Trophoblast cell (in vitro differentiated cells and primary cell): ENCODE data around the gene SERGEF.

Experiments
- DNase-seq, 2 donors: peaks; one replicate each; pipeline ENCODE4 v3.0.0-alpha.2; 2016
- H2AFZ ChIP-seq: 2 replicates; pipeline ENCODE4 v1.6.1; 2013; ENCODE audit warnings: low read length, moderate library complexity, mild to moderate bottlenecking; ENCODE audit not compliant: insufficient read depth, poor library complexity
- H2AK5ac ChIP-seq: 2 replicates; pipeline ENCODE4 v1.6.1; 2013; ENCODE audit warnings: mild to moderate bottlenecking, low read length
- H2BK120ac ChIP-seq: 2 replicates; pipeline ENCODE4 v1.6.1; 2013; ENCODE audit warnings: low read length, mild to moderate bottlenecking, moderate library complexity; ENCODE audit not compliant: insufficient read depth, poor library complexity
- H2BK12ac ChIP-seq: 2 replicates; pipeline ENCODE4 v1.6.1; 2013; ENCODE audit warnings: mild to moderate bottlenecking, low read length, moderate library complexity
- H2BK5ac ChIP-seq: 2 replicates; pipeline ENCODE4 v1.6.1; 2013; ENCODE audit warnings: low read length, low read depth, moderate library complexity, mild to moderate bottlenecking; ENCODE audit not compliant: poor library complexity
- H3K14ac ChIP-seq: 2 replicates; pipeline ENCODE4 v1.6.1; 2013; ENCODE audit warnings: mild to moderate bottlenecking, low read length
- H3K18ac ChIP-seq: 2 replicates; pipeline ENCODE4 v1.6.1; 2013; ENCODE audit warnings: mild to moderate bottlenecking, low read length
- H3K23ac ChIP-seq: 2 replicates; pipeline ENCODE4 v1.6.1; 2013; ENCODE audit warnings: low read length
- H3K27ac ChIP-seq: 2 replicates; pipeline ENCODE4 v1.5.1; 2013; ENCODE audit warnings: low read depth, mild to moderate bottlenecking, inconsistent platforms, low read length, moderate library complexity
- H3K27me3 ChIP-seq: 2 replicates; pipeline ENCODE4 v1.6.1; 2013; ENCODE audit warnings: inconsistent platforms, mild to moderate bottlenecking, low read length, moderate library complexity; ENCODE audit not compliant: insufficient read depth
- H3K36me3 ChIP-seq, 2 experiments: 1 replicate in 1 of 2; 2 replicates in 1 of 2; pipeline ENCODE4 v1.6.1; 2013; ENCODE audit warnings: low read length in 2 of 2, mild to moderate bottlenecking in 2 of 2, moderate library complexity in 1 of 2; ENCODE audit not compliant: insufficient read depth in 2 of 2, control insufficient read depth in 1 of 2
- H3K4ac ChIP-seq: 2 replicates; pipeline ENCODE4 v1.6.1; 2013; ENCODE audit warnings: low read depth, mild to moderate bottlenecking, low read length, moderate library complexity
- H3K4me1 ChIP-seq, 2 experiments: 1 replicate in 1 of 2; 2 replicates in 1 of 2; pipeline ENCODE4 v1.6.1; 2013; ENCODE audit warnings: low read length in 2 of 2, mild to moderate bottlenecking in 2 of 2, moderate library complexity in 1 of 2; ENCODE audit not compliant: insufficient read depth in 2 of 2, control insufficient read depth in 1 of 2
- H3K4me2 ChIP-seq: 2 replicates; pipeline ENCODE4 v1.6.1; 2013; ENCODE audit warnings: inconsistent platforms, mild to moderate bottlenecking, low read length, moderate library complexity
- H3K4me3 ChIP-seq: 2 replicates; pipeline ENCODE4 v1.5.1; 2013; ENCODE audit warnings: mild to moderate bottlenecking, low read depth, low read length, inconsistent platforms
- H3K79me1 ChIP-seq: one replicate; pipeline ENCODE4 v1.6.1; 2013; ENCODE audit warnings: low read length
- H3K79me2 ChIP-seq: 2 replicates; pipeline ENCODE4 v1.6.1; 2013; ENCODE audit warnings: low read length, mild to moderate bottlenecking; ENCODE audit not compliant: control insufficient read depth, insufficient read depth, poor library complexity
- H3K9ac ChIP-seq: 2 replicates; pipeline ENCODE4 v1.6.1; 2013; ENCODE audit warnings: mild to moderate bottlenecking, low read length
- H3K9me3 ChIP-seq: 2 replicates; pipeline ENCODE4 v1.6.1; 2013; ENCODE audit warnings: low read depth, mild to moderate bottlenecking, control low read depth, inconsistent platforms, low read length; ENCODE audit not compliant: insufficient read depth
- H4K12ac ChIP-seq: 2 replicates; pipeline ENCODE4 v1.6.1; 2013; ENCODE audit warnings: low read depth, mild to moderate bottlenecking, low read length, moderate library complexity
- H4K8ac ChIP-seq: 2 replicates; pipeline ENCODE4 v1.6.1; 2013; ENCODE audit warnings: low read depth, mild to moderate bottlenecking, low read length, moderate library complexity
- H4K91ac ChIP-seq: one replicate; pipeline ENCODE4 v1.6.1; 2013; ENCODE audit warnings: low read depth, mild to moderate bottlenecking, low read length, moderate library complexity
- WGBS: extraction: QIAGEN DNeasy Blood & Tissue Kit; methylation state at CpG from one replicate; pipeline ENCODE4 v1.1.7; 2013; ENCODE audit warnings: missing lambda C conversion rate; ENCODE audit not compliant: insufficient read length, insufficient coverage; ENCODE audit errors: extremely low coverage; 5-methylcytosine and 5-hydroxymethylcytosine counted together

Gene SERGEF

DNA sequence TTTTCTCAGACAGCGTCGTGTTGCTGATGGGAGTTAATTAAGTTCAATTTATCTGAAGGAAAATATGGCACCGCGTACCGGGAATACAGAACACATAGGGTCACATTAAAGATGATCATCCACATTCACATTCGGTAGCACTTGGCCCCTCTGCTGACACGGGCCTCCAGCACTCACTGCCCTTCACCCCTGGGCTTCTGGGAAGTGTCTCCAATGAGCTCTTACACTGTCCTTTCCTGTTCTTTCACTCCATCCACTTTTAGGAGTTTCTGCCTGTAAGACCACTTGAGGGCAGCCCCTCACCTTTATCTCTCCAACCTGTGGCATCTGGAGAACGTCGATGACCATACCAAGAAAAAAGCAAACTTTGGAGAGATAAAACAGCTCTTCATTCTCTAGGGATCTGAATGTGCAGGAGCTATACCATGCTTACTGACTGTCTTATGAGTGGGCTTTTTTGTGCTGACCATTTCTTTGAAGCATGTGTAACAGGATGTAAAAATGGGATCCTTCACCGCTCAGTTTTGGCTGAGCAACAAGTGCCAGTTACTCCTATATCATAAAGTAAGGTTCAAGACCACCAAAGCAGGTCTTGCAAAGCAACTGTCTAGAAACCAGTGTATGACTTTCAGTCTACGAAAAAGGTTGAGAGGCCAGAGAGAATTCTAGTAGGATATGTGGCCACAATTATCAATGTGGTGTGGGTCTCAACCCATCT is 1.1 kb upstream of the SERGEF start:
- Histone ChIP-seq H3K14ac (no peak overlapping the region), H2BK5ac (no peak overlapping the region), H3K9ac (no peak overlapping the region), H3K4ac (no peak overlapping the region), H3K79me2 (no peaks in the 10 kb centered on the region), H3K27me3 (peaks cover 2% of the 10 kb centered on the region), H3K4me2 (peak overlapping the region; percentile 98), H3K9me3 (no peaks in the 10 kb centered on the region), H3K36me3 (no peaks in the 10 kb centered on the region), H3K23ac (no peak overlapping the region), H3K4me3 (no peak overlapping the region), H2BK12ac (no peak overlapping the region), H3K18ac (no peak overlapping the region), H2AK5ac (no peak overlapping the region), H3K4me1 (peaks cover 0 to 9% of the 10 kb centered on the region in 2 experiments), H3K79me1 (peaks cover 5% of the 10 kb centered on the region), H4K12ac (no peak overlapping the region), H3K27ac (no peak overlapping the region), H4K8ac (no peak overlapping the region), H4K91ac (no peak overlapping the region), H2BK120ac (no peak overlapping the region), H2AFZ (no peak overlapping the region)
- WGBS = no CpG with 5 or more reads among the region's 11 CpGs
- DNase-seq = no peak

DNA sequence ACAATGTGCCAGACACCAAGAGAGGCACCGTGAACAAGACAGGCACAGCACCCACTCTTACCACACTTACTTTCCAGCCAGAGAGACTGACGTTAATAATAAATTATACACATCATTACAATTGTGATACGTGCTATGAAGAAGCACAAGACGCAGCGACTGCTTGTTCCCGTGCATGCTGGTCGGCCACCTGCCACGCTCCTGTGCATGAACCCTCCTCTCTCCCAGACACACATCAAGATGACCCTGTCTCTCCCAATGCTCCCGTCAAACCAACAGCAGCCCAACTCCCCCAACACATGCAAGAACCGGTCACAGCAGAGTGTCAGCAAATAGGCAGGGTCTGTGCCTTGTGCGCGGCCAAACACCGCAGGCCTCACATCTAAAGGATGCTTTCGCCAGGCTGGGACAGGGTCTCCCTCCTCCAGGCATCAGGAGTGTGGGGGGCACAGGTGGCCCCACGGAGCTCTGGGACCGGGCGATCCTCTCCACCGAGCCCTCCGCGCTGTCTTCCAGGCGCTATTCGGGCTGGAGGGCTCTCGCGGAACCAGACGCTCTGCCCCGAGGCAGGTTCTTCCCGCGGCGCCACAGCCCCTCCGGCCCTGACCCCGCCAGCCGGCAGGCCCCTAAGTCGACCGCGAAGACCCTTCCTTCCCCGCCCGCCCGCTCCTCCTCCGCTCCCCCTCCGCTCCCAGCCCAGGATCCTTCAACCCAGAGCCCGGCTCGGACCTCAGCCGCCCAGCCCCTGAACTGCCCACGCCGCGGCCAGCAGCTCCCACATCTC is 533 bp downstream of the SERGEF start:
- Histone ChIP-seq H4K12ac (no peak overlapping the region), H3K36me3 (no peaks in the 10 kb centered on the region), H3K23ac (no peak overlapping the region), H3K4ac (no peak overlapping the region), H3K27me3 (peaks cover 2% of the 10 kb centered on the region), H4K8ac (peak overlapping the region; percentile 40), H2BK120ac (no peak overlapping the region), H3K4me3 (peak overlapping the region; percentile 78), H3K9me3 (no peaks in the 10 kb centered on the region), H3K9ac (peak overlapping the region; percentile 72), H3K18ac (no peak overlapping the region), H4K91ac (peak overlapping the region; percentile 53), H3K79me1 (peaks cover 5% of the 10 kb centered on the region), H2AFZ (no peak overlapping the region), H3K4me1 (peaks cover 0 to 9% of the 10 kb centered on the region in 2 experiments), H3K14ac (no peak overlapping the region), H2AK5ac (no peak overlapping the region), H3K79me2 (no peaks in the 10 kb centered on the region), H3K4me2 (peak overlapping the region; percentile 98), H2BK12ac (no peak overlapping the region), H2BK5ac (no peak overlapping the region), H3K27ac (no peak overlapping the region)
- peak; percentile 11 to 45 for DNase-seq
- WGBS = no CpG with 5 or more reads among the region's 46 CpGs

DNA sequence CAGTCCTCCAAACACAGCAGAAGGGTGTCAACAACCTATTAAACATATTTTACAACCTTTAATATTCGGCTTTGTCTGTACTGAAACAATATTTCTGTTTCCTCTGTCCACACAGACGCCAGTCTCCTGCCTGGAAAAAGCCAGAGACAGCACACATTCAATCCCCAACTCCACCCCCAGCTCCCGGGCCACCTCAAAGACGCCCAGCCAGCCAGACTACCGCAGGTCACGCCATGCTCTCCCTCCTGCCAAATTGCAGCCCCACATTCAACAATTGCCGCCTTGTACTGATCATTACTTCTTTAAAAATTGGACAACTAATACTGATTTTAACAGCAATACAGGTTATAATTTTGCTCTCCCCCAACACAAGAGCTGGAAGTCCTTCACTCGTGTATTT is 1.2 kb downstream of the SERGEF start:
- H3K18ac ChIP-seq = no peak overlapping the region
- H3K4me2 ChIP-seq = peak overlapping the region; percentile 98
- no peak overlapping the region for H2AFZ ChIP-seq
- no peak for DNase-seq
- no peak overlapping the region for H4K8ac ChIP-seq
- no peak overlapping the region for H2BK5ac ChIP-seq
- WGBS = no CpG with 5 or more reads among the region's 8 CpGs
- no peaks in the 10 kb centered on the region for H3K36me3 ChIP-seq
- H2BK12ac ChIP-seq = no peak overlapping the region
- no peak overlapping the region for H4K91ac ChIP-seq
- no peak overlapping the region for H2BK120ac ChIP-seq
- H2AK5ac ChIP-seq = no peak overlapping the region
- H3K14ac ChIP-seq = no peak overlapping the region
- H3K27ac ChIP-seq = no peak overlapping the region
- H3K9me3 ChIP-seq = no peaks in the 10 kb centered on the region
- H4K12ac ChIP-seq = no peak overlapping the region
- H3K4me3 ChIP-seq = no peak overlapping the region
- H3K27me3 ChIP-seq = peaks cover 2% of the 10 kb centered on the region
- H3K79me1 ChIP-seq = peaks cover 5% of the 10 kb centered on the region
- H3K9ac ChIP-seq = no peak overlapping the region
- peaks cover 0 to 9% of the 10 kb centered on the region in 2 experiments for H3K4me1 ChIP-seq
- no peaks in the 10 kb centered on the region for H3K79me2 ChIP-seq
- no peak overlapping the region for H3K4ac ChIP-seq
- no peak overlapping the region for H3K23ac ChIP-seq

DNA sequence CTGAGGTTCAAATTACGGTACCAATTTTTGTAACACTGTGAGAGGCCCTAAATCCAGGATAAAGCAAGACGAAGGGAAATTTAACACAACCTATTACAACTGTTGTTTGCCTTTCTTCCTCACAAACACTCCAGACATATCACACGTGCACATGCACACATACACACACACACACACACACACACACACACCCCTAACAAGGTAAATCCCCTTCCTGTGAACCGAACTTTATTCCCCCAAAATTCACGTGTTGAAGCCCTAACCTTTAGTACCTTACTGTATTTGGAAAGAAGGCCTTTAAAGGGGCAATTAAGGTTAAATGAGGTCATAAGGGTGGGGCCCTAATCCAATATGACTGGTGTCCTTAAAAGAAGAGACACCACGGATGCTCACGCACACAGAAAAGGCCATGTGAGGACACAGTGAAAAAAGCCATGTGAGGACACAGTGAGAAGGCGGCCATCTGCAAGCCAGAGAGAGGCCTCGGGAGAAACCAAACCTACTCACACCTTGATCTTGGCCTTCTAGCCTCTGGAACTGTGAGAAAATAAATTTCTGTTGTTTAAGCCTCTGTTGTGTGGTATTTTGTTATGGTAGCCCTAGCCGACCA is 1.8 kb downstream of the SERGEF start:
- no peak for DNase-seq
- Histone ChIP-seq H2AFZ (no peak overlapping the region), H3K79me1 (peaks cover 5% of the 10 kb centered on the region), H3K36me3 (no peaks in the 10 kb centered on the region), H4K12ac (no peak overlapping the region), H4K91ac (no peak overlapping the region), H3K18ac (no peak overlapping the region), H2BK5ac (no peak overlapping the region), H3K27me3 (peaks cover 2% of the 10 kb centered on the region), H3K4me1 (peaks cover 0 to 9% of the 10 kb centered on the region in 2 experiments), H3K9me3 (no peaks in the 10 kb centered on the region), H4K8ac (no peak overlapping the region), H3K27ac (no peak overlapping the region), H3K79me2 (no peaks in the 10 kb centered on the region), H3K23ac (no peak overlapping the region), H3K4me3 (no peak overlapping the region), H2BK120ac (no peak overlapping the region), H3K4me2 (no peak overlapping the region), H3K4ac (no peak overlapping the region), H2BK12ac (no peak overlapping the region), H3K9ac (no peak overlapping the region), H2AK5ac (no peak overlapping the region), H3K14ac (no peak overlapping the region)
- WGBS = no CpG with 5 or more reads among the region's 10 CpGs
